Measurements from ENCODE around the gene C5orf46. TPM values are rescaled to one million over a fixed set of nuclear protein-coding genes. Genes with fewer than 3 reads are reported as not detected.

Gene C5orf46
- total and polyA plus RNA-seq, 9 of the 15 experiments (the other 6 are each of a cell fraction or from before 2014, with no cell fraction given), result not detected

DNA sequence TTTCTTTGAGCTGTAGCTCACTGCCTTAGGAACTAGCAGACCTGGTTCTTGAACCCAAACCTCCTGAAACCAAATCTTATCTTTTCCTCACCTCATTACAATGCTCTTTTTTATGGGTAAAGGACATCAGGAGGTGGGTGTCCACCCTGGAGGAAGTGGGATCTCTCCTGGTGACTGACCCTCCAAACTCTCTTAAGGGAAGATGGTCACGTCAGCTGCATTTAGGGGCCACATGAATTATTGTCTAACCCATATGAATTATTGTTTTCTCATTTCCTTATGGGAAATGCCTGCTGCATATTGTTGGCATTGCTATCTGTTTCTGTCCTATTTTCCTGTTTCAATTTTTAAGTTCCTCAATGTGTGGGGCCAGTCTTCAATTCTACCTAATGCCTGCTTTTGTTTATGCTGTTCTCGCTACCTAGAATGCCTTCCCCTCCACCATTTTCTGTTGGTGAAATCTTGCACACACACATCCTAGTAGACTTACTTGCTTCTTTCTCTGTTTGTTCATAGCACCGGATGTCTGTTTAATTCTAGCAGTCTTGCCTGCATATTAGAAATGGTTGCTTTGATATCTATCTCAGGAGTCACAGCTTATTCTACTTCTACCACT, 52.9 kb downstream of the C5orf46 start:
- no TSS peak for BruUV-seq (replicated peaks)
- in situ Hi-C loops (cut with MboI), result no loop called here
- WGBS (ENCODE audit: insufficient coverage, low coverage, missing lambda C conversion rate), result 0% methylated on average over 3 of the region's 3 CpGs
- H3K36me3 ChIP-seq (ENCODE audit: control insufficient read depth, insufficient read depth, low read length), result no peaks in the 10 kb centered on the region
- FAIRE-seq (no peak), ATAC-seq (no peak), DNase-seq (ENCODE audit: extremely low read depth in 1 of 4, low spot score in 3 of 4) (no peak)
- no peaks in the 10 kb centered on the region for H3K27me3 ChIP-seq (ENCODE audit: control insufficient read depth in 2 of 2, insufficient read depth in 2 of 2, low read length in 2 of 2)
- no peaks in the 10 kb centered on the region for H4K20me1 ChIP-seq (replicated peaks; ENCODE audit: control insufficient read depth, insufficient read depth, low read length)
- no peak overlapping the region for H2AFZ ChIP-seq (ENCODE audit: low read depth, low read length)
- intact Hi-C loops (cut with micrococcal nuclease), result loop anchor here (10.0 kb wide), 1 partner anchor 591 kb away; no protein-coding TSS in a partner anchor
- TF ChIP-seq ZNF24 (IDR thresholded peaks at IDR 0.05), result no peak
- TF ChIP-seq EWSR1 (IDR thresholded peaks at IDR 0.05; ENCODE audit: borderline replicate concordance, low read depth, partially characterized antibody), result no peak
- TF ChIP-seq PHF21A (IDR thresholded peaks at IDR 0.05; ENCODE audit: borderline replicate concordance, low read depth), result no peak
- no peak for TF ChIP-seq TAF9B (IDR thresholded peaks at IDR 0.05; ENCODE audit: partially characterized antibody)
- TF ChIP-seq, protein P1, sequence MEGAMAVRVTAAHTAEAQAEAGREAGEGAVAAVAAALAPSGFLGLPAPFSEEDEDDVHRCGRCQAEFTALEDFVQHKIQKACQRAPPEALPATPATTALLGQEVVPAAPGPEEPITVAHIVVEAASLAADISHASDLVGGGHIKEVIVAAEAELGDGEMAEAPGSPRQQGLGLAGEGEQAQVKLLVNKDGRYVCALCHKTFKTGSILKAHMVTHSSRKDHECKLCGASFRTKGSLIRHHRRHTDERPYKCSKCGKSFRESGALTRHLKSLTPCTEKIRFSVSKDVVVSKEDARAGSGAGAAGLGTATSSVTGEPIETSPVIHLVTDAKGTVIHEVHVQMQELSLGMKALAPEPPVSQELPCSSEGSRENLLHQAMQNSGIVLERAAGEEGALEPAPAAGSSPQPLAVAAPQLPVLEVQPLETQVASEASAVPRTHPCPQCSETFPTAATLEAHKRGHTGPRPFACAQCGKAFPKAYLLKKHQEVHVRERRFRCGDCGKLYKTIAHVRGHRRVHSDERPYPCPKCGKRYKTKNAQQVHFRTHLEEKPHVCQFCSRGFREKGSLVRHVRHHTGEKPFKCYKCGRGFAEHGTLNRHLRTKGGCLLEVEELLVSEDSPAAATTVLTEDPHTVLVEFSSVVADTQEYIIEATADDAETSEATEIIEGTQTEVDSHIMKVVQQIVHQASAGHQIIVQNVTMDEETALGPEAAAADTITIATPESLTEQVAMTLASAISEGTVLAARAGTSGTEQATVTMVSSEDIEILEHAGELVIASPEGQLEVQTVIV (CRISPR knock-in tag; IDR thresholded peaks at IDR 0.05; ENCODE audit: borderline replicate concordance), result no peak
- TF ChIP-seq SFPQ (IDR thresholded peaks at IDR 0.05; ENCODE audit: low read depth, low read length), result no peak
- TF ChIP-seq XRCC5 (IDR thresholded peaks at IDR 0.05; ENCODE audit: low read depth, low read length), result no peak
- no peak for TF ChIP-seq SRSF1 (IDR thresholded peaks at IDR 0.05; ENCODE audit: low read depth, low read length)
- TF ChIP-seq ZNF263 (CRISPR knock-in tag; IDR thresholded peaks at IDR 0.05; ENCODE audit: borderline replicate concordance), result no peak
- TF ChIP-seq ZKSCAN1 (IDR thresholded peaks at IDR 0.05; ENCODE audit: low read depth, low read length), result no peak
- TF ChIP-seq ZNF431 (CRISPR knock-in tag; IDR thresholded peaks at IDR 0.05), result no peak
- TF ChIP-seq SNIP1 (IDR thresholded peaks at IDR 0.05; ENCODE audit: low read depth), result no peak
- no peak for TF ChIP-seq ZNF444 (CRISPR knock-in tag; IDR thresholded peaks at IDR 0.05)
- TF ChIP-seq, protein P2, sequence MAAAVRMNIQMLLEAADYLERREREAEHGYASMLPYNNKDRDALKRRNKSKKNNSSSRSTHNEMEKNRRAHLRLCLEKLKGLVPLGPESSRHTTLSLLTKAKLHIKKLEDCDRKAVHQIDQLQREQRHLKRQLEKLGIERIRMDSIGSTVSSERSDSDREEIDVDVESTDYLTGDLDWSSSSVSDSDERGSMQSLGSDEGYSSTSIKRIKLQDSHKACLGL (CRISPR knock-in tag; IDR thresholded peaks at IDR 0.05; ENCODE audit: borderline replicate concordance, poor library complexity, severe bottlenecking), result no peak
- TF ChIP-seq, protein P3, sequence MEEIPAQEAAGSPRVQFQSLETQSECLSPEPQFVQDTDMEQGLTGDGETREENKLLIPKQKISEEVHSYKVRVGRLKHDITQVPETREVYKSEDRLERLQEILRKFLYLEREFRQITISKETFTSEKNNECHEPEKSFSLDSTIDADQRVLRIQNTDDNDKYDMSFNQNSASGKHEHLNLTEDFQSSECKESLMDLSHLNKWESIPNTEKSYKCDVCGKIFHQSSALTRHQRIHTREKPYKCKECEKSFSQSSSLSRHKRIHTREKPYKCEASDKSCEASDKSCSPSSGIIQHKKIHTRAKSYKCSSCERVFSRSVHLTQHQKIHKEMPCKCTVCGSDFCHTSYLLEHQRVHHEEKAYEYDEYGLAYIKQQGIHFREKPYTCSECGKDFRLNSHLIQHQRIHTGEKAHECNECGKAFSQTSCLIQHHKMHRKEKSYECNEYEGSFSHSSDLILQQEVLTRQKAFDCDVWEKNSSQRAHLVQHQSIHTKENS (CRISPR knock-in tag; IDR thresholded peaks at IDR 0.05), result no peak
- no peak for TF ChIP-seq PURB (CRISPR knock-in tag; IDR thresholded peaks at IDR 0.05; ENCODE audit: low read depth)
- TF ChIP-seq TRIM28 (IDR thresholded peaks at IDR 0.05), result no peak
- TF ChIP-seq PHF8 (IDR thresholded peaks at IDR 0.05; ENCODE audit: borderline replicate concordance, low read length), result no peak
- H3K4me3 ChIP-seq, result no peak overlapping the region
- H3K27ac ChIP-seq (ENCODE audit: extremely low read depth, low read depth, low read length), result no peak overlapping the region
- H3K79me2 ChIP-seq (ENCODE audit: control insufficient read depth, insufficient read depth, low read length), result no peaks in the 10 kb centered on the region
- H3K4me1 ChIP-seq (replicated peaks in 1 of 2; ENCODE audit: control insufficient read depth in 2 of 2, insufficient read depth in 2 of 2, low read length in 2 of 2), result no peaks in the 10 kb centered on the region
- ChIA-PET CTCF (ENCODE audit: low intra/inter-chr PET ratio) (no interaction called here), POLR2A (no interaction called here)
- no peak overlapping the region for H3K9ac ChIP-seq (ENCODE audit: insufficient read depth in 1 of 2, low read depth in 2 of 2, low read length in 2 of 2)
- no peaks in the 10 kb centered on the region for H3K9me1 ChIP-seq (ENCODE audit: control insufficient read depth, insufficient read depth, low read length)
- no peaks in the 10 kb centered on the region for H3K9me3 ChIP-seq (replicated peaks; ENCODE audit: control insufficient read depth, insufficient read depth, low read depth, low read length)
- no peak overlapping the region for H3K4me2 ChIP-seq (ENCODE audit: insufficient read depth, low read length)
